Peyer's patch (tissue), 4 donors: ENCODE data around the gene HDDC3. TPM values are rescaled to one million over a fixed set of nuclear protein-coding genes. Genes with fewer than 3 reads are reported as not detected.
"Not testable (repeated sequence)": the region's sequence is repeated elsewhere in the genome, so short reads cannot be mapped to it uniquely, and the experiment has no call there.

Experiments used
- DNase-seq, 3 donors: peaks; one replicate each; pipeline ENCODE4 v3.0.0-alpha.2; 2017 to 2019
- H3K27ac ChIP-seq, 4 donors: fragments of 200-600 bp; sonication (generic); one replicate each; pipeline ENCODE4 v1.5.1; 2016 to 2019
- H3K27me3 ChIP-seq, 2 donors: fragments of 200-600 bp; sonication (generic); one replicate each; pipeline ENCODE4 v1.5.1; 2019
- H3K36me3 ChIP-seq, 3 donors: fragments of 200-600 bp; sonication (generic); one replicate each; pipeline ENCODE4 v1.5.1; 2016 to 2019
- H3K4me1 ChIP-seq, 4 donors: fragments of 200-600 bp; sonication (generic); one replicate each; pipeline ENCODE4 v1.5.1; 2016 to 2019
- H3K4me3 ChIP-seq, 4 donors: fragments of 200-600 bp; sonication (generic); 1 replicate in 3 of 4; 2 replicates in 1 of 4; pipeline ENCODE4 v1.5.1; 2016 to 2019; ENCODE audit warnings: mild to moderate bottlenecking in 1 of 4
- H3K9me3 ChIP-seq, 4 donors: fragments of 200-600 bp; sonication (generic); one replicate each; pipeline ENCODE4 v1.5.1; 2016 to 2019; ENCODE audit warnings: mild to moderate bottlenecking in 1 of 4
- CTCF ChIP-seq, 6 experiments: fragments of 450-650 bp in 4 of 6; fragments of 200-600 bp in 2 of 6; sonication (generic) in 1 of 6; IDR thresholded peaks; one replicate each; pipeline ENCODE4 v1.5.1; 2017 to 2019; ENCODE audit warnings: antibody characterized with exemption in 6 of 6, mild to moderate bottlenecking in 3 of 6, moderate library complexity in 1 of 6
- POLR2A ChIP-seq, 2 donors: fragments of 450-650 bp; IDR thresholded peaks; one replicate each; pipeline ENCODE4 v1.5.1; 2017; ENCODE audit warnings: antibody characterized with exemption in 2 of 2, mild to moderate bottlenecking in 2 of 2, moderate library complexity in 2 of 2
- total RNA-seq, 4 donors: library from RNA; depleted of rRNA; stranded (reverse); fragments of >200 nt; gene quantifications; one replicate each; pipeline ENCODE4 v1.1.0, GENCODE V29; 2016

The HDDC3 gene
- total RNA-seq, 4 donors from 2014 or later = 16.5 to 35.6 (median 23.4) TPM

- no peaks in the 10 kb centered on the region for H3K27me3 ChIP-seq
- H3K4me3 ChIP-seq = no peak overlapping the region
- TF ChIP-seq POLR2A (IDR thresholded peaks at IDR 0.05) (no peak), CTCF (IDR thresholded peaks at IDR 0.05) (no peak)
- no peak for DNase-seq
- H3K36me3 ChIP-seq = peaks cover 0 to 9% (median 0%) of the 10 kb centered on the region in 3 donors
- H3K4me1 ChIP-seq = peaks cover 3 to 44% (median 15%) of the 10 kb centered on the region in 4 donors
- no peak overlapping the region for H3K27ac ChIP-seq
- no peaks in the 10 kb centered on the region for H3K9me3 ChIP-seq
Observed at GRCh38 chr15:90933301-90933700, 952 bp upstream of the HDDC3 start.

DNA sequence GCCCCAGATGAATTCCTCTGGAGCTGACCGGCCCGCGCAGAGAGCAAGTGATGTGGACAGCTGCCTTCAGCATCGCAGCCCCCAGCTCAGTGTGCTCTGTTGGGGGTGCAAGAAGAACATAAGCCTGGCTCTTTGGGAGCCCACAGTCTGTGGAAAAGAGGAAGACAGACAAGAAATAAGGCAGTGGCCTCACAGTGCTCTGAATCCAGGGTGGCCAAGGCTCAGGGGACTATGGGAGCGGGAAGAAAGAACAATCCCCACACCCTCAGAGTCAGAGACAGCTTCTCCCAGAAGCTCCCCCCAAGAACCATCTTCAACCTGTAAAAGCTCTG is 277 bp upstream of the HDDC3 start:
- peak overlapping the region; percentile 94 to 97 (median 96) for H3K27ac ChIP-seq
- DNase-seq = no peak
- TF ChIP-seq POLR2A (IDR thresholded peaks at IDR 0.05) = no peak
- no peak for TF ChIP-seq CTCF (IDR thresholded peaks at IDR 0.05)
- no peaks in the 10 kb centered on the region for H3K9me3 ChIP-seq
- peaks cover 0 to 3% (median 0%) of the 10 kb centered on the region in 3 donors for H3K36me3 ChIP-seq
- H3K27me3 ChIP-seq = no peaks in the 10 kb centered on the region
- H3K4me3 ChIP-seq = peak overlapping the region; percentile 60 to 86 (median 76)
- peaks cover 3 to 44% (median 15%) of the 10 kb centered on the region in 4 donors for H3K4me1 ChIP-seq

DNA sequence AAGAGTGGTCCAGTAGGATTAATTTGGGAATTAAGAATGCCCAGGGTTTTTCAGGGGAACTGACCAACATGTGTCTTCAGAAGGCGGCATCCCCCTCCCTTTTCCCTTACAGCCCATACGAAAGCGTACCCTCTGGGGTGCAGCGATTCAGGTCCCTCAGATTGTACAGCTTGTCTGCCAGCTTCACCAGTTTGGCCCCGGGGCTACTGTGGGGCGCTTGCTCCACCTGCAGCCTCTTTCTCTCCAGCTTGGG is 848 bp downstream of the HDDC3 start:
- DNase-seq = no peak
- no peaks in the 10 kb centered on the region for H3K36me3 ChIP-seq
- H3K27me3 ChIP-seq = no peaks in the 10 kb centered on the region
- no peak for TF ChIP-seq POLR2A (IDR thresholded peaks at IDR 0.05)
- no peak for TF ChIP-seq CTCF (IDR thresholded peaks at IDR 0.05)
- peak overlapping the region; percentile 60 to 86 (median 76) for H3K4me3 ChIP-seq
- H3K9me3 ChIP-seq = no peaks in the 10 kb centered on the region
- H3K4me1 ChIP-seq = peaks cover 3 to 37% (median 15%) of the 10 kb centered on the region in 4 donors
- peak overlapping the region; percentile 94 to 97 (median 96) for H3K27ac ChIP-seq

GRCh38 chr15:90930861-90931574 is 1.3 kb downstream of the HDDC3 start:
- Histone ChIP-seq H3K36me3 (no peaks in the 10 kb centered on the region), H3K27me3 (no peaks in the 10 kb centered on the region), H3K9me3 (no peaks in the 10 kb centered on the region), H3K4me1 (peaks cover 3 to 32% (median 12%) of the 10 kb centered on the region in 4 donors), H3K4me3 (peak overlapping the region in 3 of 4 donors; percentile 59 to 86 (median 60)), H3K27ac (peak overlapping the region; percentile 94 to 97 (median 96))
- no peak for DNase-seq
- no peak for TF ChIP-seq CTCF (IDR thresholded peaks at IDR 0.05)
- TF ChIP-seq POLR2A (IDR thresholded peaks at IDR 0.05) = no peak

DNA sequence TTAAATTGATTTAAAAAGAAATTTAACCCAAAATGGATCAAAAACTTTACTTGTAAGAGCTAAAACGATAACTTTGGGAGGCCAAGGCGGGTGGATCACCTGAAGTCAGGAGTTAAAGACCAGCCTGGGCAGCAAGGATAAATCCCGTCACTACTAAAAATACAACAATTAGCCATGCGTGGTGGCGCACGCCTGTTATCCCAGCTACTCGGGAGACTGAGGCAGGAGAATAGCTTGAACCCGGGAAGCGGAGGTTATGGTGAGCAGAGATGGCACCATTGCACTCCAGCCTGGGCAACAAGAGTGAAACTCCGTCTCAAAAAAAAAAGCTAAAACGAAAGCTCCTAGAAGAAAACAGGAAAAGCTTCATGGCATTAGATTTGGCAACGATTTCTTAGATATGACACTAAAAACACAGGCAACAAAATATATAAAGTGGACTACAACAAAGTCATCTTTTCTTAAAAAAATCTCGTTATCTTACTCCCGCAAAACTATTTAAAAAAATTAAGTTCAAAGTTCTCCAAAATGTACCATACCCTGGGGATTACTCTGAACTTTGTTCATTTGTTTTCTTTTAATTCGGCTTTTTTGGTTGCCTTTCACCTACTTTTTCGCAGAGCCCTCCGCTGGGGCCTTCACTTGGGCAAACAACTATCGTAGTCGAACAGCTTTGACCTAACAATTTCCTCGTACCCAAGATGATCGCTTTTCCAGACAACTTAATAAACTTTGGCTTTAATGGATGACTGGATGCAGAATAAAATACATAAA is 2.9 kb downstream of the HDDC3 start:
- TF ChIP-seq CTCF (IDR thresholded peaks at IDR 0.05) (no peak), POLR2A (IDR thresholded peaks at IDR 0.05) (no peak)
- peak in 1 of 3 donors; percentile 26 for DNase-seq
- peak overlapping the region; percentile 94 to 97 (median 96) for H3K27ac ChIP-seq
- no peaks in the 10 kb centered on the region for H3K36me3 ChIP-seq
- no peaks in the 10 kb centered on the region for H3K9me3 ChIP-seq
- peaks cover 3 to 22% (median 9%) of the 10 kb centered on the region in 4 donors for H3K4me1 ChIP-seq
- peak overlapping the region; percentile 56 to 65 (median 60) for H3K4me3 ChIP-seq
- no peaks in the 10 kb centered on the region for H3K27me3 ChIP-seq

DNA sequence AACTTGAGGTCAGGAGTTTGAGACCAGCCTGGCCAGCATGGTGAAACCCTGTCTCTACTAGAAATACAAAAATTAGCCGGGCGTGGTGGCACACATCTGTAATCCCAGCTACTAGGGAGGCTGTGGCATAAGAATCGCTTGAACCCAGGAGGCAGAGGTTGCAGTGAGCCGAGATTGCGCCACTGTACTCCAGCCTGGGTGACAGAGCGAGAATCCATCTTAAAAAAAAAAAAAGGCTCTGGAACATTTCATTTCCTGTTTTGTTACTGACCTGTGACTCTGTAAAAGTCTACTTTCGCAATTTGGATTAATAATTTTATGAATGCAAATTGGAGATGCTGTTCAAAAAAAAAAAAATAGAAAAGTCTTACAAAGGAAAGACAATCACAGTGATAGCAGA is 4.2 kb downstream of the HDDC3 start:
- H3K36me3 ChIP-seq, H3K4me3 ChIP-seq, H3K9me3 ChIP-seq, DNase-seq, H3K27ac ChIP-seq, H3K27me3 ChIP-seq: not testable (repeated sequence)
- H3K4me1 ChIP-seq = peaks cover 3 to 15% (median 9%) of the 10 kb centered on the region in 4 donors

GRCh38 chr15:90926766-90927165 is 5.6 kb downstream of the HDDC3 start:
- not testable (repeated sequence) for H3K27me3 ChIP-seq, DNase-seq, H3K27ac ChIP-seq, H3K4me3 ChIP-seq, H3K36me3 ChIP-seq, H3K9me3 ChIP-seq
- peaks cover 3 to 14% (median 9%) of the 10 kb centered on the region in 4 donors for H3K4me1 ChIP-seq
